Stomach smooth muscle (tissue), 2 donors: Measurements from ENCODE around the gene CNTN5.

Experiments
- H3K27ac ChIP-seq: one replicate; pipeline ENCODE4 v1.7.0; 2013; ENCODE audit warnings: mild to moderate bottlenecking, low read length, inconsistent platforms
- H3K27me3 ChIP-seq, 2 donors: one replicate each; pipeline ENCODE4 v1.7.0; 2013; ENCODE audit warnings: low read length in 2 of 2; ENCODE audit not compliant: insufficient read depth in 2 of 2, control insufficient read depth in 1 of 2
- H3K36me3 ChIP-seq, 2 donors: one replicate each; pipeline ENCODE4 v1.7.0; 2013; ENCODE audit warnings: low read length in 2 of 2; ENCODE audit not compliant: control insufficient read depth in 2 of 2, insufficient read depth in 2 of 2
- H3K4me1 ChIP-seq: one replicate; pipeline ENCODE4 v1.7.0; 2013; ENCODE audit warnings: low read length; ENCODE audit not compliant: control insufficient read depth, insufficient read depth
- H3K4me3 ChIP-seq, 2 donors: one replicate each; pipeline ENCODE4 v1.7.0; 2013; ENCODE audit warnings: low read length in 2 of 2
- H3K9ac ChIP-seq, 2 donors: one replicate each; pipeline ENCODE4 v1.7.0; 2013; ENCODE audit warnings: low read length in 2 of 2, mild to moderate bottlenecking in 1 of 2
- H3K9me3 ChIP-seq, 2 donors: one replicate each; pipeline ENCODE4 v1.7.0; 2013; ENCODE audit warnings: low read length in 2 of 2; ENCODE audit not compliant: control insufficient read depth in 2 of 2
- donor health status: healthy.
- donor health status: Pancreatic carcinoma.

CNTN5 gene

GRCh38 chr11:99968336-99968735, 947.6 kb downstream of the CNTN5 start:
- H3K9ac ChIP-seq = no peak overlapping the region
- no peaks in the 10 kb centered on the region for H3K9me3 ChIP-seq
- H3K36me3 ChIP-seq = no peaks in the 10 kb centered on the region
- H3K4me3 ChIP-seq = no peak overlapping the region
- H3K27me3 ChIP-seq = no peaks in the 10 kb centered on the region
- no peaks in the 10 kb centered on the region for H3K4me1 ChIP-seq
- no peak overlapping the region for H3K27ac ChIP-seq

GRCh38 chr11:99973993-99974392, 953.2 kb downstream of the CNTN5 start:
- H3K27ac ChIP-seq = no peak overlapping the region
- no peaks in the 10 kb centered on the region for H3K4me1 ChIP-seq
- no peaks in the 10 kb centered on the region for H3K36me3 ChIP-seq
- H3K9ac ChIP-seq = no peak overlapping the region
- no peaks in the 10 kb centered on the region for H3K27me3 ChIP-seq
- H3K9me3 ChIP-seq = peaks cover 0 to 4% of the 10 kb centered on the region in 2 donors
- H3K4me3 ChIP-seq = no peak overlapping the region

GRCh38 chr11:99979042-99979441, 958.3 kb downstream of the CNTN5 start:
- Histone ChIP-seq H3K27ac (no peak overlapping the region), H3K9ac (no peak overlapping the region), H3K27me3 (no peaks in the 10 kb centered on the region), H3K4me1 (no peaks in the 10 kb centered on the region), H3K9me3 (peaks cover 0 to 4% of the 10 kb centered on the region in 2 donors), H3K4me3 (no peak overlapping the region), H3K36me3 (no peaks in the 10 kb centered on the region)

GRCh38 chr11:99987821-99988470, 967.2 kb downstream of the CNTN5 start:
- Histone ChIP-seq H3K9me3 (no peaks in the 10 kb centered on the region), H3K27ac (no peak overlapping the region), H3K36me3 (no peaks in the 10 kb centered on the region), H3K4me3 (no peak overlapping the region), H3K27me3 (no peaks in the 10 kb centered on the region), H3K9ac (no peak overlapping the region), H3K4me1 (no peaks in the 10 kb centered on the region)

GRCh38 chr11:99988471-99988837, 967.7 kb downstream of the CNTN5 start:
- H3K9me3 ChIP-seq = no peaks in the 10 kb centered on the region
- no peak overlapping the region for H3K9ac ChIP-seq
- H3K27ac ChIP-seq = no peak overlapping the region
- no peaks in the 10 kb centered on the region for H3K36me3 ChIP-seq
- H3K4me1 ChIP-seq = no peaks in the 10 kb centered on the region
- no peaks in the 10 kb centered on the region for H3K27me3 ChIP-seq
- no peak overlapping the region for H3K4me3 ChIP-seq

- Histone ChIP-seq H3K27ac (no peak overlapping the region), H3K9me3 (no peaks in the 10 kb centered on the region)
Measured at GRCh38 chr11:100003985-100004384, 983.2 kb downstream of the CNTN5 start.

GRCh38 chr11:100004541-100004940, 983.8 kb downstream of the CNTN5 start:
- no peak overlapping the region for H3K4me3 ChIP-seq
- no peaks in the 10 kb centered on the region for H3K9me3 ChIP-seq
- no peak overlapping the region for H3K9ac ChIP-seq
- H3K27ac ChIP-seq = no peak overlapping the region
- no peaks in the 10 kb centered on the region for H3K27me3 ChIP-seq
- no peaks in the 10 kb centered on the region for H3K4me1 ChIP-seq
- H3K36me3 ChIP-seq = no peaks in the 10 kb centered on the region

More at GRCh38 chr11:100003985-100004384, 983.2 kb downstream of the CNTN5 start:
- Histone ChIP-seq H3K9ac (no peak overlapping the region), H3K36me3 (no peaks in the 10 kb centered on the region), H3K4me1 (no peaks in the 10 kb centered on the region), H3K27me3 (no peaks in the 10 kb centered on the region), H3K4me3 (no peak overlapping the region)

GRCh38 chr11:100008417-100008816, 987.7 kb downstream of the CNTN5 start:
- no peaks in the 10 kb centered on the region for H3K36me3 ChIP-seq
- no peak overlapping the region for H3K4me3 ChIP-seq
- H3K4me1 ChIP-seq = no peaks in the 10 kb centered on the region
- H3K9ac ChIP-seq = no peak overlapping the region
- H3K27me3 ChIP-seq = no peaks in the 10 kb centered on the region
- H3K27ac ChIP-seq = no peak overlapping the region
- H3K9me3 ChIP-seq = no peaks in the 10 kb centered on the region

- Histone ChIP-seq H3K27ac (no peak overlapping the region), H3K9me3 (no peaks in the 10 kb centered on the region), H3K9ac (no peak overlapping the region), H3K27me3 (no peaks in the 10 kb centered on the region), H3K36me3 (no peaks in the 10 kb centered on the region), H3K4me3 (no peak overlapping the region), H3K4me1 (no peaks in the 10 kb centered on the region)
Measured at GRCh38 chr11:100009728-100010127, 989.0 kb downstream of the CNTN5 start.

GRCh38 chr11:100010393-100010792, 989.6 kb downstream of the CNTN5 start:
- H3K36me3 ChIP-seq = no peaks in the 10 kb centered on the region
- no peaks in the 10 kb centered on the region for H3K9me3 ChIP-seq
- H3K4me3 ChIP-seq = no peak overlapping the region
- no peaks in the 10 kb centered on the region for H3K27me3 ChIP-seq
- H3K4me1 ChIP-seq = no peaks in the 10 kb centered on the region
- H3K9ac ChIP-seq = no peak overlapping the region
- H3K27ac ChIP-seq = no peak overlapping the region

- H3K4me1 ChIP-seq = no peaks in the 10 kb centered on the region
- H3K27me3 ChIP-seq = no peaks in the 10 kb centered on the region
- no peak overlapping the region for H3K27ac ChIP-seq
- H3K36me3 ChIP-seq = no peaks in the 10 kb centered on the region
- H3K9me3 ChIP-seq = no peaks in the 10 kb centered on the region
- no peak overlapping the region for H3K9ac ChIP-seq
- H3K4me3 ChIP-seq = no peak overlapping the region
Measured at GRCh38 chr11:100011697-100012096, 990.9 kb downstream of the CNTN5 start.
